Endothelial cell of umbilical vein (primary cell): ENCODE measurements around the gene LDHAL6B. TPM values are rescaled to one million over a fixed set of nuclear protein-coding genes. Genes with fewer than 3 reads are reported as not detected.

ENCODE experiments used
- BruUV-seq: library from RNA; stranded (reverse); fragments of 400-500 nt; replicated peaks from 2 replicates; lab custom pipeline; 2021; lab: Mats Ljungman, UMichigan
- CTCF ChIA-PET: fragments of 300-600, 350-600 bp; sonication (Branson Sonifier 250); formaldehyde crosslinking; loops from one replicate; lab custom pipeline; 2021; ENCODE audit warnings: antibody characterized with exemption, inconsistent platforms; lab: Charles Lee
- POLR2A ChIA-PET: fragments of 300-600, 350-600 bp; sonication (Branson Sonifier 250); formaldehyde crosslinking; loops from one replicate; lab custom pipeline; 2021; ENCODE audit warnings: antibody characterized with exemption, inconsistent platforms; lab: Charles Lee
- DNase-seq: peaks from one replicate; pipeline ENCODE4 v3.0.0-alpha.2; 2011; ENCODE audit warnings: low read depth, low spot score
- FAIRE-seq: peaks from 2 replicates; lab custom pipeline; 2011; peaks lifted over from hg19 to GRCh38; lab: Jason Lieb, UNC
- H2AFZ ChIP-seq: 2 replicates; pipeline ENCODE4 v1.6.0; 2012; ENCODE audit warnings: low read depth, low read length, control low read depth, inconsistent platforms
- H3K27ac ChIP-seq: 2 replicates; pipeline ENCODE4 v1.5.1; 2011; ENCODE audit warnings: low read depth, mild to moderate bottlenecking, control low read depth, low read length, moderate library complexity; ENCODE audit not compliant: insufficient read depth
- H3K27me3 ChIP-seq, 2 experiments: 2 replicates each; pipeline versions ENCODE4 v1.6.0 to v1.6.1; 2011; ENCODE audit warnings: low read length in 2 of 2, mixed read lengths in 1 of 2; ENCODE audit not compliant: control insufficient read depth in 2 of 2, insufficient read depth in 2 of 2
- H3K36me3 ChIP-seq, 2 experiments: 2 replicates in 1 of 2; 3 replicates in 1 of 2; pipeline ENCODE4 v1.5.1; 2011; ENCODE audit warnings: low read length in 2 of 2, mild to moderate bottlenecking in 1 of 2, moderate library complexity in 1 of 2; ENCODE audit not compliant: control insufficient read depth in 2 of 2, insufficient read depth in 2 of 2; ENCODE audit errors: extremely low read depth in 1 of 2
- H3K4me1 ChIP-seq: 3 replicates; pipeline ENCODE4 v1.5.1; 2011; ENCODE audit warnings: mild to moderate bottlenecking, low read length; ENCODE audit not compliant: control insufficient read depth, insufficient read depth; ENCODE audit errors: extremely low read depth
- H3K4me2 ChIP-seq: 2 replicates; pipeline ENCODE4 v1.6.1; 2011; ENCODE audit warnings: low read length, control low read depth, mixed read lengths; ENCODE audit not compliant: insufficient read depth
- H3K4me3 ChIP-seq, 3 experiments: fragments of 200-600 bp in 1 of 3; sonication (generic), shearing (Covaris generic) in 1 of 3; replicated peaks in 1 of 3; 2 replicates each; pipeline ENCODE4 v1.5.1; 2011 to 2016; ENCODE audit warnings: control low read depth in 3 of 3, low read length in 3 of 3, mild to moderate bottlenecking in 2 of 3, inconsistent platforms in 1 of 3, low read depth in 1 of 3, moderate library complexity in 1 of 3; ENCODE audit not compliant: insufficient read depth in 1 of 3
- H3K79me2 ChIP-seq: 2 replicates; pipeline ENCODE4 v1.6.0; 2012; ENCODE audit warnings: low read length, inconsistent platforms; ENCODE audit not compliant: control insufficient read depth, insufficient read depth
- H3K9ac ChIP-seq: replicated peaks from 2 replicates; pipeline ENCODE3; 2011; ENCODE audit warnings: low read length, control low read depth; ENCODE audit not compliant: insufficient read depth; ENCODE audit errors: extremely low read depth
- H3K9me1 ChIP-seq: replicated peaks from 3 replicates; pipeline ENCODE4 v1.6.0; 2011; ENCODE audit warnings: mild to moderate bottlenecking, low read length; ENCODE audit not compliant: control insufficient read depth, insufficient read depth; ENCODE audit errors: extremely low read depth
- H3K9me3 ChIP-seq: replicated peaks from 2 replicates; pipeline ENCODE4 v1.5.1; 2012; ENCODE audit warnings: low read length, inconsistent platforms; ENCODE audit not compliant: control insufficient read depth, insufficient read depth
- H4K20me1 ChIP-seq: replicated peaks from 2 replicates; pipeline ENCODE3; 2011; ENCODE audit warnings: mild to moderate bottlenecking, low read length; ENCODE audit not compliant: control insufficient read depth, insufficient read depth; ENCODE audit errors: extremely low read depth
- EZH2 ChIP-seq: IDR thresholded peaks from 2 replicates; pipeline ENCODE4 v1.6.1; 2012; ENCODE audit warnings: borderline replicate concordance, low read depth, mild to moderate bottlenecking, moderate library complexity, low read length, inconsistent platforms; ENCODE audit not compliant: severe bottlenecking
- FOS ChIP-seq: IDR thresholded peaks from 2 replicates; pipeline ENCODE4 v1.6.1; 2011; ENCODE audit warnings: mild to moderate bottlenecking, low read length, moderate library complexity, borderline replicate concordance; ENCODE audit not compliant: insufficient read depth
- GATA2 ChIP-seq: IDR thresholded peaks from 2 replicates; pipeline ENCODE4 v1.7.0; 2011; ENCODE audit warnings: low read depth, mild to moderate bottlenecking, moderate library complexity, mixed read lengths, low read length; ENCODE audit not compliant: insufficient read length, insufficient read depth
- JUN ChIP-seq: IDR thresholded peaks from 2 replicates; pipeline ENCODE4 v1.6.1; 2011; ENCODE audit warnings: borderline replicate concordance, low read depth; ENCODE audit not compliant: insufficient read length, insufficient read depth
- MAX ChIP-seq: IDR thresholded peaks from 2 replicates; pipeline ENCODE4 v1.6.1; 2011; ENCODE audit not compliant: insufficient read depth, insufficient read length
- MYC ChIP-seq: IDR thresholded peaks from one replicate; pipeline ENCODE4 v1.6.1; 2011; ENCODE audit warnings: mild to moderate bottlenecking, low read depth, low read length
- POLR2A ChIP-seq: IDR thresholded peaks from 2 replicates; pipeline ENCODE4 v1.6.1; 2012; ENCODE audit warnings: low read depth, mild to moderate bottlenecking, control low read depth, low read length
- POLR2AphosphoS5 ChIP-seq: IDR thresholded peaks from 2 replicates; pipeline ENCODE4 v1.6.1; 2012; ENCODE audit warnings: low read depth, mild to moderate bottlenecking, control low read depth, low read length, moderate library complexity; ENCODE audit not compliant: insufficient read depth
- dilution Hi-C: fragments of 300-500 bp; cut with MboI; formaldehyde crosslinking; loops from one replicate; pipeline ENCODE4 v1.15.0; 2019; ENCODE audit warnings: low sequenced_read_pairs; ENCODE audit not compliant: extremely low pct_ligation_motif_present
- intact Hi-C: fragments of 100-400 bp; cut with micrococcal nuclease; formaldehyde crosslinking; loops from one replicate; pipeline ENCODE4 v1.10.0; 2022
- polyA plus RNA-seq, 4 experiments: library from polyadenylated mRNA; depleted of rRNA in 3 of 4; stranded (reverse) in 3 of 4; unstranded in 1 of 4; fragments of >200 nt; gene quantifications; 2 replicates each; pipeline versions ENCODE4 v1.2.1 to v1.2.3, GENCODE V29; 2011 to 2012; ENCODE audit warnings: missing spikeins in 1 of 4
- total RNA-seq: library from RNA; stranded (reverse); gene quantifications from 2 replicates; pipeline ENCODE4 v1.2.3, GENCODE V29; 2021
- TF ChIP-seq, protein P1 (sequence below), 2 donors: IDR thresholded peaks; 1 replicate in 1 of 2; 2 replicates in 1 of 2; pipeline ENCODE4 v1.5.1; 2011; ENCODE audit warnings: low read length in 2 of 2, mild to moderate bottlenecking in 2 of 2, moderate library complexity in 2 of 2, control low read depth in 1 of 2, inconsistent platforms in 1 of 2, low read depth in 1 of 2; ENCODE audit not compliant: insufficient read depth in 1 of 2; ENCODE audit errors: extremely low read depth in 1 of 2

Gene LDHAL6B
- total and polyA plus RNA-seq, 2 donors (not counting 3 experiments of a cell fraction or from before 2014, with no cell fraction given), result not detected

GRCh38 chr15:59190291-59190690 is 16.4 kb upstream of the LDHAL6B start:
- dilution Hi-C loops, result no loop called here
- Histone ChIP-seq H3K4me2 (no peak overlapping the region), H3K27me3 (no peaks in the 10 kb centered on the region), H3K9ac (no peak overlapping the region), H3K9me1 (no peaks in the 10 kb centered on the region), H3K36me3 (peaks cover 21 to 27% of the 10 kb centered on the region in 2 experiments), H4K20me1 (no peaks in the 10 kb centered on the region), H3K9me3 (no peaks in the 10 kb centered on the region), H3K79me2 (no peaks in the 10 kb centered on the region), H3K27ac (no peak overlapping the region), H3K4me1 (peaks cover 27% of the 10 kb centered on the region), H3K4me3 (no peak overlapping the region), H2AFZ (no peak overlapping the region)
- CTCF ChIA-PET, result no interaction called here
- no peak for DNase-seq
- POLR2A ChIA-PET, result no interaction called here
- FAIRE-seq, result no peak
- TF ChIP-seq POLR2A (no peak), POLR2AphosphoS5 (no peak), EZH2 (no peak), MYC (no peak), FOS (no peak), GATA2 (no peak), JUN (no peak), MAX (no peak)
- TF ChIP-seq, protein P1, sequence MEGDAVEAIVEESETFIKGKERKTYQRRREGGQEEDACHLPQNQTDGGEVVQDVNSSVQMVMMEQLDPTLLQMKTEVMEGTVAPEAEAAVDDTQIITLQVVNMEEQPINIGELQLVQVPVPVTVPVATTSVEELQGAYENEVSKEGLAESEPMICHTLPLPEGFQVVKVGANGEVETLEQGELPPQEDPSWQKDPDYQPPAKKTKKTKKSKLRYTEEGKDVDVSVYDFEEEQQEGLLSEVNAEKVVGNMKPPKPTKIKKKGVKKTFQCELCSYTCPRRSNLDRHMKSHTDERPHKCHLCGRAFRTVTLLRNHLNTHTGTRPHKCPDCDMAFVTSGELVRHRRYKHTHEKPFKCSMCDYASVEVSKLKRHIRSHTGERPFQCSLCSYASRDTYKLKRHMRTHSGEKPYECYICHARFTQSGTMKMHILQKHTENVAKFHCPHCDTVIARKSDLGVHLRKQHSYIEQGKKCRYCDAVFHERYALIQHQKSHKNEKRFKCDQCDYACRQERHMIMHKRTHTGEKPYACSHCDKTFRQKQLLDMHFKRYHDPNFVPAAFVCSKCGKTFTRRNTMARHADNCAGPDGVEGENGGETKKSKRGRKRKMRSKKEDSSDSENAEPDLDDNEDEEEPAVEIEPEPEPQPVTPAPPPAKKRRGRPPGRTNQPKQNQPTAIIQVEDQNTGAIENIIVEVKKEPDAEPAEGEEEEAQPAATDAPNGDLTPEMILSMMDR (IDR thresholded peaks at IDR 0.05; ENCODE audit: extremely low read depth in 1 of 2, insufficient read depth in 1 of 2, low read depth in 1 of 2, low read length in 2 of 2), result no peak
- intact Hi-C loops, result no loop called here
- BruUV-seq, result no TSS peak
